ENCODE measurements around the gene KIAA0930.

DNA sequence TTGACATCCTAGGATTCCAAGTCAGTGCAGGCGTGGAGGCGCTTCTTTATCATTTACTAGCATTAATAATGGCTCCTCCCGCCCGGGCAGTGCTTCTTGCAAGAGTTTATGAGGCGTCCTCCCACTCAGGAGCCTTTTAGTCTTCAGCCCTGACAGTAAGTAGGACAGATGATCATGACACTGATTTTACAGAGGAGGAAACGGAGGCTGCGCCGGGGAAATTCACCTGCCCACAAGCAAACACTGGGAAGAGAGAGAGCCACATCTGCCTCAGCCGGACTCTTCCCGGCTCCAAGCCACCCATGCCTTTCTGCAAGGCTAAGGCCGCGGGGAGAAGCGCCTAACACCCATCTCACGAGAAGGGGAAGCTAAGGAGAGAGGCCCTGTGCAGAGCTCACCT, 35.9 kb downstream of the KIAA0930 start:
- TF ChIP-seq POLR2A (IDR thresholded peaks at IDR 0.05; ENCODE audit: low read depth, low read length) (no peak), POLR2AphosphoS5 (IDR thresholded peaks at IDR 0.05; ENCODE audit: low read depth, low read length) (no peak)

All from GM12892 (cell line).